GM21786 (cell line): ENCODE results near the gene PIK3CB.
"Not testable (repeated sequence)": the region's sequence is repeated elsewhere in the genome, so short reads cannot be mapped to it uniquely, and the experiment has no call there.

Source experiments
- ATAC-seq: cut with Tn5 transposase; IDR thresholded peaks from one replicate; pipeline ENCODE4 v1.9.1; 2021; ENCODE audit not compliant: unreplicated experiment

PIK3CB gene

GRCh38 chr3:138687236-138687635 is 147.5 kb downstream of the PIK3CB start:
- ATAC-seq = peak; percentile 18

- ATAC-seq = peak; percentile 98
Measured at GRCh38 chr3:138686771-138687221, 147.9 kb downstream of the PIK3CB start.

GRCh38 chr3:138684396-138684795 is 150.3 kb downstream of the PIK3CB start:
- ATAC-seq = no peak

GRCh38 chr3:138682648-138683047 is 152.1 kb downstream of the PIK3CB start:
- ATAC-seq = no peak

GRCh38 chr3:138681463-138682220 is 153.1 kb downstream of the PIK3CB start:
- ATAC-seq = no peak

- not testable (repeated sequence) for ATAC-seq
Measured at GRCh38 chr3:138680974-138681373, 153.8 kb downstream of the PIK3CB start.

- ATAC-seq = no peak
Measured at GRCh38 chr3:138678874-138679392, 155.8 kb downstream of the PIK3CB start.

GRCh38 chr3:138678086-138678485 is 156.6 kb downstream of the PIK3CB start:
- ATAC-seq = no peak

GRCh38 chr3:138675393-138675792 is 159.3 kb downstream of the PIK3CB start:
- no peak for ATAC-seq

GRCh38 chr3:138673641-138674530 is 160.8 kb downstream of the PIK3CB start:
- no peak for ATAC-seq

- no peak for ATAC-seq
Measured at GRCh38 chr3:138670407-138670806, 164.3 kb downstream of the PIK3CB start.

GRCh38 chr3:138668107-138668506 is 166.6 kb downstream of the PIK3CB start:
- no peak for ATAC-seq

GRCh38 chr3:138657508-138657907 is 177.2 kb downstream of the PIK3CB start:
- no peak for ATAC-seq

- no peak for ATAC-seq
Measured at GRCh38 chr3:138653567-138653966, 181.2 kb downstream of the PIK3CB start.

- ATAC-seq = no peak
Measured at GRCh38 chr3:138649134-138649533, 185.6 kb downstream of the PIK3CB start.

GRCh38 chr3:138646513-138646912 is 188.2 kb downstream of the PIK3CB start:
- ATAC-seq = no peak

- ATAC-seq = no peak
Measured at GRCh38 chr3:138646008-138646407, 188.7 kb downstream of the PIK3CB start.

- no peak for ATAC-seq
Measured at GRCh38 chr3:138642927-138643253, 191.8 kb downstream of the PIK3CB start.

- ATAC-seq = no peak
Measured at GRCh38 chr3:138642226-138642926, 192.4 kb downstream of the PIK3CB start.

- ATAC-seq = no peak
Measured at GRCh38 chr3:138640537-138640936, 194.2 kb downstream of the PIK3CB start.

GRCh38 chr3:138638641-138639040 is 196.1 kb downstream of the PIK3CB start:
- ATAC-seq = no peak
